K562 (cell line): ENCODE results near the gene FBXO27. TPM values are rescaled to one million over a fixed set of nuclear protein-coding genes. Genes with fewer than 3 reads are reported as not detected.

Source experiments
- COPS2 ChIP-seq: fragments of 450-650 bp; conservative IDR thresholded peaks from 2 replicates; pipeline ENCODE4 v1.6.1; 2016; ENCODE audit warnings: mild to moderate bottlenecking, moderate library complexity
- DIDO1 ChIP-seq: fragments of 450-650 bp; IDR thresholded peaks from 2 replicates; pipeline ENCODE4 v1.6.1; 2016; ENCODE audit warnings: low read depth, missing biosample characterization, missing genetic modification characterization
- HOXB6 ChIP-seq: fragments of 250-450 bp; sonication (Bioruptor Pico); IDR thresholded peaks from 2 replicates; pipeline ENCODE4 v1.5.1; 2022; ENCODE audit warnings: mild to moderate bottlenecking, borderline replicate concordance
- RBM25 ChIP-seq: fragments of 200-400 bp; formaldehyde crosslinking; IDR thresholded peaks from 2 replicates; pipeline ENCODE4 v1.6.1; 2018; ENCODE audit warnings: low read length, low read depth, moderate library complexity; ENCODE audit not compliant: severe bottlenecking
- TBP ChIP-seq: optimal IDR thresholded peaks from 2 replicates; pipeline ENCODE3; 2011; ENCODE audit warnings: low read depth, low read length, improper control_type of control experiment
- TGIF2 ChIP-seq: sonication (generic); formaldehyde crosslinking; IDR thresholded peaks from 2 replicates; pipeline ENCODE4 v1.8.1; 2022; ENCODE audit warnings: mild to moderate bottlenecking, missing genetic modification reagents, moderate library complexity
- ZFPM2 ChIP-seq: fragments of 250-450 bp; sonication (Bioruptor Pico); IDR thresholded peaks from 2 replicates; pipeline ENCODE4 v1.5.1; 2022; ENCODE audit warnings: mild to moderate bottlenecking
- ZNF12 ChIP-seq: sonication (generic); formaldehyde crosslinking; IDR thresholded peaks from 2 replicates; pipeline ENCODE4 v1.4.0; 2020; ENCODE audit warnings: mild to moderate bottlenecking, missing genetic modification reagents
- ZNF23 ChIP-seq: fragments of 250-450 bp; sonication (Bioruptor Pico); IDR thresholded peaks from 2 replicates; pipeline ENCODE4 v1.4.0; 2020; ENCODE audit warnings: mild to moderate bottlenecking
- polyA plus RNA-seq, 8 experiments: library from polyadenylated mRNA; depleted of rRNA in 4 of 8; stranded (reverse) in 5 of 8; unstranded in 3 of 8; fragments of >200 nt; fragmentation: Nextera tagmentation in 2 of 8; fragmentation: Illumina TruSeq in 1 of 8; extraction: Ambion mirVana in 2 of 8; extraction: Trizol in 1 of 8; gene quantifications; 2 replicates each; pipeline versions ENCODE4 v1.2.1 to v1.2.3, GENCODE V29; 2011 to 2014; ENCODE audit warnings: inconsistent platforms in 1 of 8, missing spikeins in 1 of 8
- total RNA-seq, 7 experiments: library from RNA; depleted of rRNA in 6 of 7; stranded (reverse); fragments of >200 nt in 6 of 7; fragmentation: Illumina TruSeq in 2 of 7; extraction: Trizol in 2 of 7; gene quantifications; 2 replicates each; pipeline versions ENCODE4 v1.2.1 to v1.2.3, GENCODE V29; 2011 to 2021; ENCODE audit warnings: low replicate concordance in 1 of 7
- TF ChIP-seq, protein P1 (sequence below): fragments of 200-800 bp; sonication (Bioruptor generic); IDR thresholded peaks from 2 replicates; pipeline ENCODE4 v1.6.1; 2016; ENCODE audit warnings: missing genetic modification characterization, missing compliant biosample characterization
- TF ChIP-seq, protein P2 (sequence below): fragments of 150-350 bp; IDR thresholded peaks from 2 replicates; pipeline ENCODE4 v1.6.1; 2014; ENCODE audit warnings: low read depth, mild to moderate bottlenecking, low read length, borderline replicate concordance
- TF ChIP-seq, protein P3 (sequence below): fragments of 450-650 bp; conservative IDR thresholded peaks from 2 replicates; pipeline ENCODE4 v1.6.1; 2016; ENCODE audit warnings: missing genetic modification characterization, low read depth, mild to moderate bottlenecking, control low read depth, missing compliant biosample characterization
- TF ChIP-seq, protein P4 (sequence below): fragments of 450-650 bp; IDR thresholded peaks from 2 replicates; pipeline ENCODE4 v1.6.1; 2016; ENCODE audit warnings: antibody characterized with exemption
- TF ChIP-seq, protein P5 (sequence below): sonication (generic); formaldehyde crosslinking; IDR thresholded peaks from 2 replicates; pipeline ENCODE4 v1.5.0; 2020; ENCODE audit warnings: missing genetic modification reagents

The FBXO27 gene
- total and polyA plus RNA-seq, 9 of the 15 experiments (the other 6 are each of a cell fraction or from before 2014, with no cell fraction given): 1.8 to 11.0 (median 6.3) TPM

DNA sequence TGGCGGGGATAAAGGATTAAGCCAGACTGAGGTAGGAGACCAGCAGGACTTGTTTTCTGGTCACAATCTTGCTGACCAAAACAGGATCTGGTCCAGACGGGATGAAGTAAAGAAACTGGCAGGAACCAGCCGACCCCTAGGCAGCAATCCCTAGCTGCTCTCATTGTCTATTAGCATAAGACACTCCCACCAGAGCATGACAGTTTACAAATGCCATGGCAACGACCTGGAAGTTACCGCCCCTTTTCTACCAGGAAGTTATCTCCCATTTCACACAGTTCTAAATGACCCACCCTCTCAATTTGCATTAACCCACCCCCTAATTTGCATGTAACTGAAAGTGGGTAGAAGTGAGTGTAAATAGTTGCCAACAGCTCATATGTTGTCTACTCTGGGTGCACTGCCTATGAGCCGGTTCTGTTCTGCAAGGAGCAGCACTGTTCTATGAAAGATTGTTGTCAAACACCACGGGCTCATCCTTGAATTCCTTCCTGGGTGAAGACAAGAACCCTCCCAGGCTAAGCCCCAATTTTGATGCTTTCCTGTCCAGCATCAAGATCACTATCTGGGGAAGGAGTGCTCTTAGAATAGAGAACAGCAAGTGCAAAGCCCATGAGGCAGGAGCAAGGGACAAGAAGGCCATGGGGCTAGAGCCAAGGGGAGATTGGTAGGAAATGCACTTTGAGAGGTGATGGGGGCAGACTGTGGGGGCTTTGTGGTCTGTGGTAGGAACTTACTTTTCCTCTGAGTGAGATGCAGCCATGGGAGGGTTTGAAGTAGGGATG, 13.9 kb upstream of the FBXO27 start (continued):
- TF ChIP-seq, protein P1, sequence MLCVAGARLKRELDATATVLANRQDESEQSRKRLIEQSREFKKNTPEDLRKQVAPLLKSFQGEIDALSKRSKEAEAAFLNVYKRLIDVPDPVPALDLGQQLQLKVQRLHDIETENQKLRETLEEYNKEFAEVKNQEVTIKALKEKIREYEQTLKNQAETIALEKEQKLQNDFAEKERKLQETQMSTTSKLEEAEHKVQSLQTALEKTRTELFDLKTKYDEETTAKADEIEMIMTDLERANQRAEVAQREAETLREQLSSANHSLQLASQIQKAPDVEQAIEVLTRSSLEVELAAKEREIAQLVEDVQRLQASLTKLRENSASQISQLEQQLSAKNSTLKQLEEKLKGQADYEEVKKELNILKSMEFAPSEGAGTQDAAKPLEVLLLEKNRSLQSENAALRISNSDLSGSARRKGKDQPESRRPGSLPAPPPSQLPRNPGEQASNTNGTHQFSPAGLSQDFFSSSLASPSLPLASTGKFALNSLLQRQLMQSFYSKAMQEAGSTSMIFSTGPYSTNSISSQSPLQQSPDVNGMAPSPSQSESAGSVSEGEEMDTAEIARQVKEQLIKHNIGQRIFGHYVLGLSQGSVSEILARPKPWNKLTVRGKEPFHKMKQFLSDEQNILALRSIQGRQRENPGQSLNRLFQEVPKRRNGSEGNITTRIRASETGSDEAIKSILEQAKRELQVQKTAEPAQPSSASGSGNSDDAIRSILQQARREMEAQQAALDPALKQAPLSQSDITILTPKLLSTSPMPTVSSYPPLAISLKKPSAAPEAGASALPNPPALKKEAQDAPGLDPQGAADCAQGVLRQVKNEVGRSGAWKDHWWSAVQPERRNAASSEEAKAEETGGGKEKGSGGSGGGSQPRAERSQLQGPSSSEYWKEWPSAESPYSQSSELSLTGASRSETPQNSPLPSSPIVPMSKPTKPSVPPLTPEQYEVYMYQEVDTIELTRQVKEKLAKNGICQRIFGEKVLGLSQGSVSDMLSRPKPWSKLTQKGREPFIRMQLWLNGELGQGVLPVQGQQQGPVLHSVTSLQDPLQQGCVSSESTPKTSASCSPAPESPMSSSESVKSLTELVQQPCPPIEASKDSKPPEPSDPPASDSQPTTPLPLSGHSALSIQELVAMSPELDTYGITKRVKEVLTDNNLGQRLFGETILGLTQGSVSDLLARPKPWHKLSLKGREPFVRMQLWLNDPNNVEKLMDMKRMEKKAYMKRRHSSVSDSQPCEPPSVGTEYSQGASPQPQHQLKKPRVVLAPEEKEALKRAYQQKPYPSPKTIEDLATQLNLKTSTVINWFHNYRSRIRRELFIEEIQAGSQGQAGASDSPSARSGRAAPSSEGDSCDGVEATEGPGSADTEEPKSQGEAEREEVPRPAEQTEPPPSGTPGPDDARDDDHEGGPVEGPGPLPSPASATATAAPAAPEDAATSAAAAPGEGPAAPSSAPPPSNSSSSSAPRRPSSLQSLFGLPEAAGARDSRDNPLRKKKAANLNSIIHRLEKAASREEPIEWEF: no peak
- TF ChIP-seq ZNF23 (CRISPR knock-in tag) (no peak), RBM25 (peak; percentile 65), ZNF12 (CRISPR knock-in tag) (peak; percentile 48; the same call in 1 of the 2 replicates), DIDO1 (tag) (no peak), TGIF2 (CRISPR knock-in tag) (no peak), TBP (peak; percentile 50), HOXB6 (CRISPR knock-in tag) (no peak), ZFPM2 (CRISPR knock-in tag) (no peak), COPS2 (no peak)
- TF ChIP-seq, protein P2, sequence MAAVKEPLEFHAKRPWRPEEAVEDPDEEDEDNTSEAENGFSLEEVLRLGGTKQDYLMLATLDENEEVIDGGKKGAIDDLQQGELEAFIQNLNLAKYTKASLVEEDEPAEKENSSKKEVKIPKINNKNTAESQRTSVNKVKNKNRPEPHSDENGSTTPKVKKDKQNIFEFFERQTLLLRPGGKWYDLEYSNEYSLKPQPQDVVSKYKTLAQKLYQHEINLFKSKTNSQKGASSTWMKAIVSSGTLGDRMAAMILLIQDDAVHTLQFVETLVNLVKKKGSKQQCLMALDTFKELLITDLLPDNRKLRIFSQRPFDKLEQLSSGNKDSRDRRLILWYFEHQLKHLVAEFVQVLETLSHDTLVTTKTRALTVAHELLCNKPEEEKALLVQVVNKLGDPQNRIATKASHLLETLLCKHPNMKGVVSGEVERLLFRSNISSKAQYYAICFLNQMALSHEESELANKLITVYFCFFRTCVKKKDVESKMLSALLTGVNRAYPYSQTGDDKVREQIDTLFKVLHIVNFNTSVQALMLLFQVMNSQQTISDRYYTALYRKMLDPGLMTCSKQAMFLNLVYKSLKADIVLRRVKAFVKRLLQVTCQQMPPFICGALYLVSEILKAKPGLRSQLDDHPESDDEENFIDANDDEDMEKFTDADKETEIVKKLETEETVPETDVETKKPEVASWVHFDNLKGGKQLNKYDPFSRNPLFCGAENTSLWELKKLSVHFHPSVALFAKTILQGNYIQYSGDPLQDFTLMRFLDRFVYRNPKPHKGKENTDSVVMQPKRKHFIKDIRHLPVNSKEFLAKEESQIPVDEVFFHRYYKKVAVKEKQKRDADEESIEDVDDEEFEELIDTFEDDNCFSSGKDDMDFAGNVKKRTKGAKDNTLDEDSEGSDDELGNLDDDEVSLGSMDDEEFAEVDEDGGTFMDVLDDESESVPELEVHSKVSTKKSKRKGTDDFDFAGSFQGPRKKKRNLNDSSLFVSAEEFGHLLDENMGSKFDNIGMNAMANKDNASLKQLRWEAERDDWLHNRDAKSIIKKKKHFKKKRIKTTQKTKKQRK: no peak
- TF ChIP-seq, protein P3, sequence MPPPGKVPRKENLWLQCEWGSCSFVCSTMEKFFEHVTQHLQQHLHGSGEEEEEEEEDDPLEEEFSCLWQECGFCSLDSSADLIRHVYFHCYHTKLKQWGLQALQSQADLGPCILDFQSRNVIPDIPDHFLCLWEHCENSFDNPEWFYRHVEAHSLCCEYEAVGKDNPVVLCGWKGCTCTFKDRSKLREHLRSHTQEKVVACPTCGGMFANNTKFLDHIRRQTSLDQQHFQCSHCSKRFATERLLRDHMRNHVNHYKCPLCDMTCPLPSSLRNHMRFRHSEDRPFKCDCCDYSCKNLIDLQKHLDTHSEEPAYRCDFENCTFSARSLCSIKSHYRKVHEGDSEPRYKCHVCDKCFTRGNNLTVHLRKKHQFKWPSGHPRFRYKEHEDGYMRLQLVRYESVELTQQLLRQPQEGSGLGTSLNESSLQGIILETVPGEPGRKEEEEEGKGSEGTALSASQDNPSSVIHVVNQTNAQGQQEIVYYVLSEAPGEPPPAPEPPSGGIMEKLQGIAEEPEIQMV (tag): no peak
- TF ChIP-seq, protein P4, sequence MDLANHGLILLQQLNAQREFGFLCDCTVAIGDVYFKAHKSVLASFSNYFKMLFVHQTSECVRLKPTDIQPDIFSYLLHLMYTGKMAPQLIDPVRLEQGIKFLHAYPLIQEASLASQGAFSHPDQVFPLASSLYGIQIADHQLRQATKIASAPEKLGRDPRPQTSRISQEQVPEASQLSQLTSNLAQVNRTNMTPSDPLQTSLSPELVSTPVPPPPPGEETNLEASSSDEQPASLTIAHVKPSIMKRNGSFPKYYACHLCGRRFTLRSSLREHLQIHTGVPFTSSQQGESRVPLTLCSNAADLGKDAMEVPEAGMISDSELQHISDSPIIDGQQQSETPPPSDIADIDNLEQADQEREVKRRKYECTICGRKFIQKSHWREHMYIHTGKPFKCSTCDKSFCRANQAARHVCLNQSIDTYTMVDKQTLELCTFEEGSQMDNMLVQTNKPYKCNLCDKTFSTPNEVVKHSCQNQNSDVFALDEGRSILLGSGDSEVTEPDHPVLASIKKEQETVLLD: no peak; the same call in 1 of the 2 replicates
- TF ChIP-seq, protein P5, sequence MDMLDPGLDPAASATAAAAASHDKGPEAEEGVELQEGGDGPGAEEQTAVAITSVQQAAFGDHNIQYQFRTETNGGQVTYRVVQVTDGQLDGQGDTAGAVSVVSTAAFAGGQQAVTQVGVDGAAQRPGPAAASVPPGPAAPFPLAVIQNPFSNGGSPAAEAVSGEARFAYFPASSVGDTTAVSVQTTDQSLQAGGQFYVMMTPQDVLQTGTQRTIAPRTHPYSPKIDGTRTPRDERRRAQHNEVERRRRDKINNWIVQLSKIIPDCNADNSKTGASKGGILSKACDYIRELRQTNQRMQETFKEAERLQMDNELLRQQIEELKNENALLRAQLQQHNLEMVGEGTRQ (CRISPR knock-in tag): no peak
